Tibial nerve (tissue), 4 donors: Measurements from ENCODE around the gene OR52E5. TPM values are rescaled to one million over a fixed set of nuclear protein-coding genes. Genes with fewer than 3 reads are reported as not detected.

Experiments
- DNase-seq, 2 donors: peaks; one replicate each; pipeline ENCODE4 v3.0.0-alpha.2; 2019; ENCODE audit warnings: low spot score in 2 of 2
- H3K27ac ChIP-seq, 4 donors: fragments of 200-600 bp; sonication (generic) in 3 of 4; one replicate each; pipeline ENCODE4 v1.5.1; 2017 to 2019; ENCODE audit warnings: mild to moderate bottlenecking in 1 of 4
- H3K27me3 ChIP-seq, 2 donors: fragments of 200-600 bp; sonication (generic) in 1 of 2; one replicate each; pipeline versions ENCODE4 v1.5.1 to v1.6.0; 2017 to 2019
- H3K36me3 ChIP-seq, 3 donors: fragments of 200-600 bp; sonication (generic); one replicate each; pipeline ENCODE4 v1.5.1; 2018 to 2019
- H3K4me1 ChIP-seq, 4 donors: fragments of 200-600 bp; sonication (generic) in 3 of 4; one replicate each; pipeline ENCODE4 v1.5.1; 2017 to 2019
- H3K4me3 ChIP-seq, 4 donors: fragments of 200-600 bp; sonication (generic) in 3 of 4; one replicate each; pipeline ENCODE4 v1.5.1; 2017 to 2019; ENCODE audit warnings: mild to moderate bottlenecking in 1 of 4, moderate library complexity in 1 of 4
- H3K9me3 ChIP-seq, 4 donors: fragments of 200-600 bp; sonication (generic) in 3 of 4; one replicate each; pipeline ENCODE4 v1.5.1; 2017 to 2019
- EP300 ChIP-seq, 2 donors: sonication (generic); formaldehyde crosslinking; IDR thresholded peaks; one replicate each; pipeline ENCODE4 v1.6.1; 2017; ENCODE audit warnings: antibody characterized with exemption in 2 of 2, mild to moderate bottlenecking in 1 of 2
- POLR2A ChIP-seq, 2 donors: fragments of 450-650 bp; IDR thresholded peaks; one replicate each; pipeline ENCODE4 v1.6.1; 2017; ENCODE audit warnings: antibody characterized with exemption in 2 of 2, mild to moderate bottlenecking in 2 of 2, moderate library complexity in 2 of 2
- WGBS, 2 donors: methylation state at CpG; one replicate each; pipeline ENCODE4 v1.1.5; 2018; 5-methylcytosine and 5-hydroxymethylcytosine counted together
- total RNA-seq, 4 donors: library from RNA; depleted of rRNA; stranded (reverse); fragments of >200 nt; gene quantifications; one replicate each; pipeline ENCODE4 v1.1.0, GENCODE V29; 2016
- TF ChIP-seq, protein P1 (sequence below), 5 experiments: fragments of 200-600 bp in 3 of 5; fragments of 450-650 bp in 2 of 5; sonication (generic) in 3 of 5; IDR thresholded peaks; one replicate each; pipeline ENCODE4 v1.5.1; 2016 to 2019; ENCODE audit warnings: antibody characterized with exemption in 5 of 5, mild to moderate bottlenecking in 3 of 5, moderate library complexity in 2 of 5

OR52E5 gene
- total RNA-seq, result not detected

GRCh38 chr11:5892908-5893307 is at the start of gene OR52E5:
OR52E5 (plus strand) TSS chr11:5893208; CDS start chr11:5900777, 7,569 bp downstream.
- Histone ChIP-seq H3K4me1 (no peaks in the 10 kb centered on the region), H3K4me3 (no peak within 1 kb of the TSS), H3K36me3 (no peaks in the 10 kb centered on the region), H3K27ac (no peak within 1 kb of the TSS), H3K27me3 (no peaks in the 10 kb centered on the region), H3K9me3 (no peaks in the 10 kb centered on the region)
- 93 to 96% methylated on average over 3 of the region's 3 CpGs for WGBS, 2 donors
- DNase-seq, result no peak
- TF ChIP-seq POLR2A (IDR thresholded peaks at IDR 0.05) (no peak), EP300 (IDR thresholded peaks at IDR 0.05) (no peak)
- TF ChIP-seq, protein P1, sequence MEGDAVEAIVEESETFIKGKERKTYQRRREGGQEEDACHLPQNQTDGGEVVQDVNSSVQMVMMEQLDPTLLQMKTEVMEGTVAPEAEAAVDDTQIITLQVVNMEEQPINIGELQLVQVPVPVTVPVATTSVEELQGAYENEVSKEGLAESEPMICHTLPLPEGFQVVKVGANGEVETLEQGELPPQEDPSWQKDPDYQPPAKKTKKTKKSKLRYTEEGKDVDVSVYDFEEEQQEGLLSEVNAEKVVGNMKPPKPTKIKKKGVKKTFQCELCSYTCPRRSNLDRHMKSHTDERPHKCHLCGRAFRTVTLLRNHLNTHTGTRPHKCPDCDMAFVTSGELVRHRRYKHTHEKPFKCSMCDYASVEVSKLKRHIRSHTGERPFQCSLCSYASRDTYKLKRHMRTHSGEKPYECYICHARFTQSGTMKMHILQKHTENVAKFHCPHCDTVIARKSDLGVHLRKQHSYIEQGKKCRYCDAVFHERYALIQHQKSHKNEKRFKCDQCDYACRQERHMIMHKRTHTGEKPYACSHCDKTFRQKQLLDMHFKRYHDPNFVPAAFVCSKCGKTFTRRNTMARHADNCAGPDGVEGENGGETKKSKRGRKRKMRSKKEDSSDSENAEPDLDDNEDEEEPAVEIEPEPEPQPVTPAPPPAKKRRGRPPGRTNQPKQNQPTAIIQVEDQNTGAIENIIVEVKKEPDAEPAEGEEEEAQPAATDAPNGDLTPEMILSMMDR (IDR thresholded peaks at IDR 0.05), result no peak

GRCh38 chr11:5846701-5847100 is 46.3 kb upstream of the OR52E5 start:
- TF ChIP-seq EP300 (IDR thresholded peaks at IDR 0.05), result no peak
- TF ChIP-seq, protein P1 (IDR thresholded peaks at IDR 0.05), result no peak
- no peak for TF ChIP-seq POLR2A (IDR thresholded peaks at IDR 0.05)
- H3K4me1 ChIP-seq, result no peaks in the 10 kb centered on the region
- H3K4me3 ChIP-seq, result no peak overlapping the region
- WGBS, 2 donors, result 32 to 53% methylated on average over 1 of the region's 1 CpG
- H3K9me3 ChIP-seq, result peaks cover 0 to 3% (median 0%) of the 10 kb centered on the region in 4 donors
- H3K27me3 ChIP-seq, result no peaks in the 10 kb centered on the region
- H3K36me3 ChIP-seq, result no peaks in the 10 kb centered on the region
- DNase-seq, result no peak
- no peak overlapping the region for H3K27ac ChIP-seq

DNA sequence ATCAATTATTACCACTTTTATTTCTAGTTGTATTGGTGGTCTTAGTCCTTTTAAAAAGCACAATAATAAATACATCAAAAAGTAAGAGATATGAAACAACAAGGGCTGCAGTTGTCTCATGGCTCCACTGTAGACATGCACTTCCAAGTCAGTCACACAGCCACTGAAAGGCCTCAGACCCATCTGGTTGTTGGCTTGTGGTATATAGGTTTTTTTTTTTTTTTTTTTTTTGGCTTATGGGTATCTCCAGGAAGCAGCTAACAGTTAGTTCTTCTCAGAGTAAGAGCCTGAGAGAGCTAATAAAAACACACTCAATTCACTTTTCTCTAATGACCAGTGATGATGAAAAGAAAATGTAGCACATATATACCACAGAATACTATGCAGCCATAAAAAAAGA is 45.3 kb upstream of the OR52E5 start:
- no peaks in the 10 kb centered on the region for H3K36me3 ChIP-seq
- no peak for DNase-seq
- no peak overlapping the region for H3K4me3 ChIP-seq
- TF ChIP-seq POLR2A (IDR thresholded peaks at IDR 0.05) (no peak), EP300 (IDR thresholded peaks at IDR 0.05) (no peak)
- TF ChIP-seq, protein P1 (IDR thresholded peaks at IDR 0.05), result no peak
- no peaks in the 10 kb centered on the region for H3K4me1 ChIP-seq
- no peaks in the 10 kb centered on the region for H3K27me3 ChIP-seq
- H3K27ac ChIP-seq, result no peak overlapping the region
- H3K9me3 ChIP-seq, result peaks cover 0 to 11% (median 0%) of the 10 kb centered on the region in 4 donors

- Histone ChIP-seq H3K4me1 (no peaks in the 10 kb centered on the region), H3K27me3 (no peaks in the 10 kb centered on the region), H3K9me3 (peaks cover 0 to 15% (median 2%) of the 10 kb centered on the region in 4 donors), H3K36me3 (no peaks in the 10 kb centered on the region), H3K4me3 (no peak overlapping the region), H3K27ac (no peak overlapping the region)
- no peak for DNase-seq
- no peak for TF ChIP-seq EP300 (IDR thresholded peaks at IDR 0.05)
- TF ChIP-seq, protein P1 (IDR thresholded peaks at IDR 0.05), result no peak
- no peak for TF ChIP-seq POLR2A (IDR thresholded peaks at IDR 0.05)
- WGBS, 2 donors, result 88 to 96% methylated on average over 1 of the region's 1 CpG
Measured at GRCh38 chr11:5851002-5851401, 42.0 kb upstream of the OR52E5 start.

GRCh38 chr11:5857590-5857989 is 35.4 kb upstream of the OR52E5 start, which contains the start of gene OR52E8:
OR52E8 (minus strand) TSS chr11:5857690; CDS start chr11:5857690, 0 bp downstream.
- H3K4me3 ChIP-seq, result no peak within 1 kb of the TSS
- H3K4me1 ChIP-seq, result no peaks in the 10 kb centered on the region
- H3K27me3 ChIP-seq, result no peaks in the 10 kb centered on the region
- DNase-seq, result no peak
- H3K9me3 ChIP-seq, result peaks cover 0 to 5% (median 2%) of the 10 kb centered on the region in 4 donors
- WGBS, 2 donors, result 96% methylated on average over 3 of the region's 3 CpGs
- no peak within 1 kb of the TSS for H3K27ac ChIP-seq
- TF ChIP-seq, protein P1 (IDR thresholded peaks at IDR 0.05), result no peak
- H3K36me3 ChIP-seq, result no peaks in the 10 kb centered on the region
